Stomach (tissue), 9 donors: ENCODE measurements around the gene SLC7A6OS. TPM values are rescaled to one million over a fixed set of nuclear protein-coding genes. Genes with fewer than 3 reads are reported as not detected.

Source experiments
- DNase-seq, 2 donors: peaks; one replicate each; pipeline versions ENCODE4 v3.0.0 to v3.0.0-alpha.2; 2013 to 2019
- H3K27ac ChIP-seq, 5 donors: fragments of 200-600 bp in 4 of 5; sonication (generic) in 4 of 5; one replicate each; pipeline ENCODE4 v1.5.1; 2013 to 2019; ENCODE audit warnings: mild to moderate bottlenecking in 1 of 5, moderate library complexity in 1 of 5
- H3K27me3 ChIP-seq, 3 donors: fragments of 200-600 bp; sonication (generic); one replicate each; pipeline ENCODE4 v1.5.1; 2017 to 2019; ENCODE audit warnings: mixed run types in 1 of 3
- H3K36me3 ChIP-seq, 4 donors: fragments of 200-600 bp; sonication (generic); 1 replicate in 3 of 4; 2 replicates in 1 of 4; pipeline ENCODE4 v1.5.1; 2016 to 2019
- H3K4me1 ChIP-seq, 4 donors: fragments of 200-600 bp; sonication (generic); one replicate each; pipeline ENCODE4 v1.5.1; 2016 to 2019
- H3K4me3 ChIP-seq, 4 donors: fragments of 200-600 bp; sonication (generic) in 3 of 4; one replicate each; pipeline ENCODE4 v1.5.1; 2016 to 2019; ENCODE audit warnings: mild to moderate bottlenecking in 1 of 4
- H3K9me3 ChIP-seq, 4 donors: fragments of 200-600 bp; sonication (generic); one replicate each; pipeline ENCODE4 v1.5.1; 2016 to 2019
- CTCF ChIP-seq, 7 experiments: fragments of 450-650 bp in 4 of 7; fragments of 200-600 bp in 3 of 7; sonication (generic) in 3 of 7; IDR thresholded peaks; one replicate each; pipeline ENCODE4 v1.5.1; 2016 to 2019; ENCODE audit warnings: antibody characterized with exemption in 7 of 7, control low read depth in 2 of 7, mild to moderate bottlenecking in 1 of 7
- EP300 ChIP-seq: sonication (generic); formaldehyde crosslinking; IDR thresholded peaks from one replicate; pipeline ENCODE4 v1.6.1; 2017; ENCODE audit warnings: antibody characterized with exemption
- POLR2A ChIP-seq, 4 donors: fragments of 450-650 bp; IDR thresholded peaks; one replicate each; pipeline ENCODE4 v1.6.1; 2016; ENCODE audit warnings: antibody characterized with exemption in 4 of 4, control low read depth in 2 of 4, mild to moderate bottlenecking in 1 of 4, moderate library complexity in 1 of 4
- POLR2AphosphoS5 ChIP-seq, 3 donors: sonication (generic); formaldehyde crosslinking; IDR thresholded peaks; one replicate each; pipeline ENCODE4 v1.6.1; 2016; ENCODE audit warnings: antibody characterized with exemption in 3 of 3
- WGBS, 5 donors: extraction: QIAGEN DNeasy Blood & Tissue Kit in 3 of 5; methylation state at CpG; one replicate each; pipeline versions ENCODE4 v1.1.5 to v1.1.7; 2013 to 2018; 5-methylcytosine and 5-hydroxymethylcytosine counted together
- intact Hi-C: fragments of 100-400 bp; cut with DNase I; formaldehyde crosslinking; loops from one replicate; pipeline ENCODE4 v1.15.1; 2023; ENCODE audit warnings: low total_unique reads
- polyA plus RNA-seq, 3 donors: library from polyadenylated mRNA; stranded (reverse); fragments of 200-250 nt; gene quantifications; one replicate each; pipeline ENCODE4 v1.2.3, GENCODE V29; 2013
- total RNA-seq, 5 donors: library from RNA; depleted of rRNA; stranded (reverse); fragments of >200 nt; gene quantifications; one replicate each; pipeline versions ENCODE4 v1.1.0 to v1.2.3, GENCODE V29; 2014 to 2016
- donor health status: healthy with polysubstance abuse.
- donor health status: Bipolar disorder and iron deficiency.
- donor health status: healthy.

Gene SLC7A6OS
- total and polyA plus RNA-seq, 8 donors: 4.7 to 41.4 (median 13.3) TPM

- H3K27ac ChIP-seq: peak overlapping the region in 4 of 5 donors; percentile 18 to 68 (median 47)
- WGBS, 5 donors: 38 to 68% (median 56%) methylated on average over 11 of the region's 11 CpGs
- intact Hi-C loops: no loop called here
Measured at GRCh38 chr16:68351463-68351862, 40.7 kb upstream of the SLC7A6OS start.

DNA sequence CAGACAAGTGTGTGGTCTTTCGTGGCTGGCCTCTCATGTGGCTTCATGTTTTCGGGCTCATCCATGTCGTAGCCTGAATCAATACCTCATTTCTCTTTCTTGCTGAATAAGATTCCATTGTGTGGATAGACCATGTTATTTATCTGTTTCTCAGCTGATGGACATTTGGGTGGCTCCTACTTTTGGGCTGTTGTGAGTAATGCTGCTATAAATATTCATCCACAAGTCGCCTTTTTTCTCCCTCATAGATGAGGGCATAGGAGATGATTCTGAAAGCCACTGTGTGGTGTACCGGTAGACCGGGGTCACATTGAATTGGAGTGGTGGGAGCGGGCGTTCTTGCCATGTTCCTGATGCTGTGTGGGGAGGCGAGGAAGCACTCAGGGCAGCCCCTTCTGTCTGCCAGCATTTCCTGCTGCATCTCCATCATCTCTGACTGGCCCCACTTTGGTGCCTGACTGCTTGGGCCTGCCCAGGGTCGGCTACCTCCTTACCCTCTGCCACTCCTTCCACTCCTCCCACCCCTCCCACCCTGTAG lies 40.1 kb upstream of the SLC7A6OS start:
- 88 to 95% (median 93%) methylated on average over 10 of the region's 10 CpGs for WGBS, 5 donors
- no peak for DNase-seq
- H3K9me3 ChIP-seq: no peaks in the 10 kb centered on the region
- H3K27me3 ChIP-seq: no peaks in the 10 kb centered on the region
- no peak overlapping the region for H3K27ac ChIP-seq
- H3K4me3 ChIP-seq: no peak overlapping the region
- TF ChIP-seq POLR2A (IDR thresholded peaks at IDR 0.05): no peak
- intact Hi-C loops: no loop called here
- peaks cover 9 to 15% (median 10%) of the 10 kb centered on the region in 4 donors for H3K4me1 ChIP-seq
- peaks cover 61 to 100% (median 100%) of the 10 kb centered on the region in 4 donors for H3K36me3 ChIP-seq

More at GRCh38 chr16:68351463-68351862, 40.7 kb upstream of the SLC7A6OS start:
- Histone ChIP-seq H3K9me3 (no peaks in the 10 kb centered on the region), H3K4me3 (peak overlapping the region in 1 of 4 donors; percentile 26), H3K36me3 (peaks cover 59 to 100% (median 100%) of the 10 kb centered on the region in 4 donors), H3K27me3 (no peaks in the 10 kb centered on the region), H3K4me1 (peaks cover 10 to 21% (median 15%) of the 10 kb centered on the region in 4 donors)
- TF ChIP-seq CTCF (IDR thresholded peaks at IDR 0.05): no peak
- no peak for DNase-seq

GRCh38 chr16:68349838-68350410 lies 39.2 kb upstream of the SLC7A6OS start:
- peaks cover 56 to 100% (median 100%) of the 10 kb centered on the region in 4 donors for H3K36me3 ChIP-seq
- H3K4me3 ChIP-seq: no peak overlapping the region
- peaks cover 6 to 10% (median 7%) of the 10 kb centered on the region in 4 donors for H3K4me1 ChIP-seq
- no peaks in the 10 kb centered on the region for H3K9me3 ChIP-seq
- no peak for TF ChIP-seq CTCF (IDR thresholded peaks at IDR 0.05)
- TF ChIP-seq POLR2A (IDR thresholded peaks at IDR 0.05): no peak
- TF ChIP-seq POLR2AphosphoS5 (IDR thresholded peaks at IDR 0.05): no peak
- WGBS, 5 donors: 94 to 97% (median 96%) methylated on average over 10 of the region's 10 CpGs
- H3K27me3 ChIP-seq: no peaks in the 10 kb centered on the region
- no peak for DNase-seq
- H3K27ac ChIP-seq: no peak overlapping the region
- intact Hi-C loops: no loop called here

GRCh38 chr16:68348639-68349445 lies 38.1 kb upstream of the SLC7A6OS start:
- Histone ChIP-seq H3K4me3 (no peak overlapping the region), H3K36me3 (peaks cover 46 to 96% (median 95%) of the 10 kb centered on the region in 4 donors), H3K27me3 (no peaks in the 10 kb centered on the region), H3K4me1 (peaks cover 6 to 10% (median 7%) of the 10 kb centered on the region in 4 donors), H3K27ac (no peak overlapping the region), H3K9me3 (no peaks in the 10 kb centered on the region)
- intact Hi-C loops: no loop called here
- no peak for DNase-seq
- TF ChIP-seq POLR2AphosphoS5 (IDR thresholded peaks at IDR 0.05) (no peak), CTCF (IDR thresholded peaks at IDR 0.05) (no peak), EP300 (no peak), POLR2A (IDR thresholded peaks at IDR 0.05) (no peak)
- WGBS, 5 donors: 92 to 95% (median 94%) methylated on average over 27 of the region's 27 CpGs
